ENCODE measurements around the gene ZDHHC14. TPM values are rescaled to one million over a fixed set of nuclear protein-coding genes. Genes with fewer than 3 reads are reported as not detected.
"Not testable (repeated sequence)": the region's sequence is repeated elsewhere in the genome, so short reads cannot be mapped to it uniquely, and the experiment has no call there.

ZDHHC14 gene
- total RNA-seq, 4 donors from 2014 or later = 7.1 to 11.4 (median 9.8) TPM

DNA sequence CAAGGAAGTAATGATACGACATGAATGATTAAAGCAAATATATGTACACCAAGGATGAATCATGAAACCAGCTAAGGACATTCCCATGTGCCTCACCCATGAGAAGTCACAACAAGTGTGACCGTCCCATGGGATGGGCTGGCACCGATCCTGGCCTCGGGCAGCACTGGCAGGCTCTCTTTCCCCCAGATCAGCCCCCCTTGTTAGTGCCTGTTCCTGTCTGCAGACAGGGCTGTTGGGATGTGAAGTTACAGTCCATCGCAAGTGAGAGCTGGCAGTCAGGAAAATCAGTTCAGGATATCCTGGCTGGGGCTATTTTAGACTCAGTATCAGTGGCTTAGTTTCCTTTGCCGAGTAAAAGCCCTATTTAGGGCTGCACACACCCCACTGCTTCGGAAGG lies 312.9 kb downstream of the ZDHHC14 start:
- peaks cover 0 to 5% (median 0%) of the 10 kb centered on the region in 4 donors for H3K9me3 ChIP-seq
- intact Hi-C loops (cut with DNase I) = no loop called here
- TF ChIP-seq POLR2AphosphoS5 (IDR thresholded peaks at IDR 0.05) (no peak), POLR2A (IDR thresholded peaks at IDR 0.05; ENCODE audit: low read depth) (no peak), EP300 (IDR thresholded peaks at IDR 0.05) (no peak)
- TF ChIP-seq, protein P1, sequence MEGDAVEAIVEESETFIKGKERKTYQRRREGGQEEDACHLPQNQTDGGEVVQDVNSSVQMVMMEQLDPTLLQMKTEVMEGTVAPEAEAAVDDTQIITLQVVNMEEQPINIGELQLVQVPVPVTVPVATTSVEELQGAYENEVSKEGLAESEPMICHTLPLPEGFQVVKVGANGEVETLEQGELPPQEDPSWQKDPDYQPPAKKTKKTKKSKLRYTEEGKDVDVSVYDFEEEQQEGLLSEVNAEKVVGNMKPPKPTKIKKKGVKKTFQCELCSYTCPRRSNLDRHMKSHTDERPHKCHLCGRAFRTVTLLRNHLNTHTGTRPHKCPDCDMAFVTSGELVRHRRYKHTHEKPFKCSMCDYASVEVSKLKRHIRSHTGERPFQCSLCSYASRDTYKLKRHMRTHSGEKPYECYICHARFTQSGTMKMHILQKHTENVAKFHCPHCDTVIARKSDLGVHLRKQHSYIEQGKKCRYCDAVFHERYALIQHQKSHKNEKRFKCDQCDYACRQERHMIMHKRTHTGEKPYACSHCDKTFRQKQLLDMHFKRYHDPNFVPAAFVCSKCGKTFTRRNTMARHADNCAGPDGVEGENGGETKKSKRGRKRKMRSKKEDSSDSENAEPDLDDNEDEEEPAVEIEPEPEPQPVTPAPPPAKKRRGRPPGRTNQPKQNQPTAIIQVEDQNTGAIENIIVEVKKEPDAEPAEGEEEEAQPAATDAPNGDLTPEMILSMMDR (IDR thresholded peaks at IDR 0.05) = no peak
- WGBS = 76% methylated on average over 7 of the region's 7 CpGs
- peaks cover 0 to 19% (median 1%) of the 10 kb centered on the region in 4 donors for H3K4me1 ChIP-seq
- peaks cover 0 to 7% (median 0%) of the 10 kb centered on the region in 4 donors for H3K27me3 ChIP-seq
- H3K27ac ChIP-seq (replicated peaks in 1 of 4) = no peak overlapping the region
- DNase-seq (ENCODE audit: extremely low spot score) = no peak
- no peaks in the 10 kb centered on the region for H3K36me3 ChIP-seq
- H3K4me3 ChIP-seq = no peak overlapping the region

DNA sequence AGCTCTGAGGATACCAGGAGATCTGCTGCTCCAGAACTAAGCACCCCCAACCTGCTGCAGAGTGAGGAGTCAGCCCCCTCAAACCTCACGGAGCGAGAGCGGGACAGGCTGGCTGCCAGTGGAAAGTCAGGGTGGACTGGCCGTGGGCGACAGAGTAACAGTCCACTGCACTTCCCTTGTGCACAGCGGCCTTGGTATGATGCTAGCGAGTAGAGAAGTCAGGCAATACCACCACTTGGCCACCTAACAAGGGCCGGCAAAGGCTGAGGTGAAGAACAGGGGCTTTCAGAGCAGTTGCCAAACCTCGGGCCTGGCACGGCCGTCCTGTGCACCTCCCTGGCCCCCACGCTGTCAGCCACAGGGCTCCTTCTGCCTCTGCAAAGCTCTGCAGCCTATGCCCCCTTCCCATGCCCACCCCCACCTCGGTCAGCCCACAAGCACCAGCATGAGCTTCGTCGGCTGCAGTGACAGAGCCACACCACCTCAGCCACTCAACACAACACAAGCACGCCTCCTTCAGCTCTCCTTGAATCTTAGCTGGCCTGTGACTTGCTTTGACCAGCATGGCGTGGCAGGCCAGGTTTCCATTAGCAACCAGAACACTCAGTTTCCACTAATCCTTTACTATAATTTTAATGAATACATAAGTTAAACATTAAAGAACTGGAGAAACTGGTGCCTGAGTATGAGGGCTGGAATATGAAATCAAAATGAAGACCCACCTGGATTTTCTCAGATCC lies 314.5 kb downstream of the ZDHHC14 start:
- no peak overlapping the region for H3K4me3 ChIP-seq

DNA sequence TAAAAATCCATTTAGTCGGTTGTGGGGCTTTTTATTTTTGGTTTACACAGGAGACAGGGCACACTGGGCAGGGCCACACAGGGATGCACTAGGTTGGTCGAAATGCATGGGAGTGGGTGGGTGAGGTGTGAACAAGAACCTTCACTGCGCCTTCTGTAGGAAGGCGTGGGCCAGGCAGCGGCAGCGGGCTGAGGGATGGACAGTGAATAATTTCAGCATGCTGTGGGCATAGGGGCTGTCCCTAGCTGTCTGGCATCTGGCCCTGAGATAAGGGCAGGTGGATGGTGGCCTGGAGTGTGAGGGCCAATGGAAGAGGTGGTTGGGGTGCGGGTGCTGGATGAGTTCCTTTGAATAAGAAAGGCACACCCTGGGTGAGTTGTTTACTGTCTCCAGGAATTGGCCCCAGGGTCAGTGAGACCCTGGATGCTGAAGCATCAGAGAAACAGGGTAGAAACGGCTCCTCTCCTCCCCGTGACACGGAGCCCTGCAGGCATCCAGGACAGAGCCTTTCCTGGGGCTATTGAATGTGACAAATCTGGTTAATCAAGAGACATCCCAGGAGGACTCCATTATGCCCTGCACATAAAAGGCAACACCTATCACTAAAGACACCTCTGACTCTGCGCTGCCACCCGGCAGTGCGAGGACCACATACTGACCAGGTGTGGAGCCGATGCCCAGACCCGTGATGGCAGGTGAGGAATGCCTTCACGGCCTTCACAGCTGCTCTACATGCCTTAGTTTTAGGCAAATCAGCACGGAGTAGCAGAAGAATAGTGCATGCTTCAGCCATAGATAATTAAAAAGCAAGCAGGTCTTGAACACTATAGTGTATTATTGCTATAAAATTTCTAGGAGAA lies 319.0 kb downstream of the ZDHHC14 start:
- 75% methylated on average over 17 of the region's 17 CpGs for WGBS
- Histone ChIP-seq H3K27ac (replicated peaks in 1 of 4) (no peak overlapping the region), H3K4me3 (no peak overlapping the region), H3K27me3 (no peaks in the 10 kb centered on the region), H3K4me1 (peaks cover 0 to under 1% (median 0%) of the 10 kb centered on the region in 4 donors), H3K9me3 (peaks cover 0 to 8% (median 0%) of the 10 kb centered on the region in 4 donors), H3K36me3 (no peaks in the 10 kb centered on the region)
- no peak for DNase-seq (ENCODE audit: extremely low spot score)
- intact Hi-C loops (cut with DNase I) = no loop called here
- TF ChIP-seq EP300 (IDR thresholded peaks at IDR 0.05) (no peak), POLR2A (IDR thresholded peaks at IDR 0.05; ENCODE audit: low read depth) (no peak), POLR2AphosphoS5 (IDR thresholded peaks at IDR 0.05) (no peak)
- TF ChIP-seq, protein P1 (IDR thresholded peaks at IDR 0.05) = no peak

More for the DNA sequence above, 314.5 kb downstream of the ZDHHC14 start:
- intact Hi-C loops (cut with DNase I) = no loop called here
- H3K27me3 ChIP-seq = peaks cover 0 to 4% (median 0%) of the 10 kb centered on the region in 4 donors
- 91% methylated on average over 16 of the region's 17 CpGs for WGBS
- H3K27ac ChIP-seq (replicated peaks in 1 of 4) = no peak overlapping the region
- TF ChIP-seq EP300 (IDR thresholded peaks at IDR 0.05) (no peak), POLR2A (IDR thresholded peaks at IDR 0.05; ENCODE audit: low read depth) (no peak), POLR2AphosphoS5 (IDR thresholded peaks at IDR 0.05) (no peak)
- TF ChIP-seq, protein P1 (IDR thresholded peaks at IDR 0.05) = no peak
- H3K9me3 ChIP-seq = peaks cover 0 to 8% (median 0%) of the 10 kb centered on the region in 4 donors
- peaks cover 0 to 19% (median 0%) of the 10 kb centered on the region in 4 donors for H3K4me1 ChIP-seq
- DNase-seq (ENCODE audit: extremely low spot score) = no peak
- H3K36me3 ChIP-seq = no peaks in the 10 kb centered on the region

DNA sequence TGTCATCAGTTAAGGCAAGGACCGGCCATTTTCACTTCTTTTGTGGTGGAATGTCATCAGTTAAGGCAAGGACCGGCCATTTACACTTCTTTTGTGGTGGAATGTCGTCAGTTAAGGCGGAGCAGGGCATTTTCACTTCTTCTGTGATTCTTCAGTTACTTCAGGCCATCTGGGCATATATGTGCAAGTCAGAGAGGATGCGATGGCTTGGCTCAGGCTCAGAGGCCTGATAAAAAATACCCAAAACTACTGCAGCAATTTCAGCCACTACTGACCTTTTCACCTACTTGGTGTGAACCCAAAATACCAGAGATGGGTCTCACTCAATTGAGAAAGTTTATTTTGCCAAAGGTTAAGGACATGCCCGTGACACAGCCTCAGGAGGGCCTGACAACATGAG lies 325.4 kb downstream of the ZDHHC14 start:
- WGBS = 87% methylated on average over 6 of the region's 6 CpGs
- not testable (repeated sequence) for DNase-seq (ENCODE audit: extremely low spot score); H3K4me3 ChIP-seq

DNA sequence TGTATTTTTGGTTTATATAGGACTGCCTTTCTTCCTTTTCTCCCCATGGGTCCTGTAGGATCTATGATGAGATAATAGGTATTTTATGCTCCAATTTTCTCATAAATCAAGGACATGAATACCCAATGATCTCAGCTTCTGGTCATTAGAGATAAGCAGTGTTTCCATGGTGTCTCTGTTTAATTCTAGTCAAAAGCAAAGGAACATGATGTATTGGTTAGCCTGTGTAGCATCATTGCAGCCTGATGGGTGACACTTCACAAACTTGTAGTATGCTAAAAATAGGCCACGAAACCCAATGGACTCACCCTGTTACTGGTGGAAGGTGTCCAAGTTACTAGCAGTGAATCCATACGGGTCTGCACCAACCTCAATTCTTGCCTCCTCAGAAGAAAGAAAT lies 325.9 kb downstream of the ZDHHC14 start:
- intact Hi-C loops (cut with DNase I) = no loop called here
- H3K9me3 ChIP-seq = no peaks in the 10 kb centered on the region
- no peaks in the 10 kb centered on the region for H3K4me1 ChIP-seq
- H3K27ac ChIP-seq (replicated peaks in 1 of 4) = no peak overlapping the region
- H3K4me3 ChIP-seq = no peak overlapping the region
- H3K27me3 ChIP-seq = no peaks in the 10 kb centered on the region
- TF ChIP-seq POLR2A (IDR thresholded peaks at IDR 0.05; ENCODE audit: low read depth) (no peak), EP300 (IDR thresholded peaks at IDR 0.05) (no peak), POLR2AphosphoS5 (IDR thresholded peaks at IDR 0.05) (no peak)
- TF ChIP-seq, protein P1 (IDR thresholded peaks at IDR 0.05) = no peak
- WGBS = 54% methylated on average over 2 of the region's 2 CpGs
- DNase-seq (ENCODE audit: extremely low spot score) = no peak
- no peaks in the 10 kb centered on the region for H3K36me3 ChIP-seq

More for the DNA sequence above, 325.4 kb downstream of the ZDHHC14 start:
- intact Hi-C loops (cut with DNase I); H3K4me1 ChIP-seq; H3K36me3 ChIP-seq; H3K9me3 ChIP-seq; H3K27ac ChIP-seq (replicated peaks in 1 of 4); H3K27me3 ChIP-seq: not testable (repeated sequence)
